ENCODE measurements around the gene EEIG1.
"Not testable (repeated sequence)": the region's sequence is repeated elsewhere in the genome, so short reads cannot be mapped to it uniquely, and the experiment has no call there.

The EEIG1 gene

GRCh38 chr9:127980706-127981558 lies at the start of gene EEIG1:
Gene EEIG1 (minus strand): TSS chr9:127980989. CDS start chr9:127980137, 852 bp downstream.
- Histone ChIP-seq H3K27me3 (ENCODE audit: control insufficient read depth, insufficient read depth, low read length) (no peaks in the 10 kb centered on the region), H3K4me1 (ENCODE audit: control insufficient read depth, insufficient read depth, low read length) (peaks cover 16% of the 10 kb centered on the region), H3K4me3 (ENCODE audit: low read depth, low read length) (peak within 1 kb of the TSS; percentile 93), H3K9me3 (ENCODE audit: control insufficient read depth, insufficient read depth, low read length) (no peaks in the 10 kb centered on the region), H3K36me3 (ENCODE audit: control insufficient read depth, insufficient read depth, low read length) (no peaks in the 10 kb centered on the region), H3K9ac (ENCODE audit: low read depth, low read length) (peak within 1 kb of the TSS; percentile 90)

GRCh38 chr9:128027705-128028104 lies 46.9 kb upstream of the EEIG1 start:
- Histone ChIP-seq H3K9me3 (ENCODE audit: control insufficient read depth, insufficient read depth, low read length) (no peaks in the 10 kb centered on the region), H3K4me3 (ENCODE audit: low read depth, low read length) (no peak overlapping the region), H3K27me3 (ENCODE audit: control insufficient read depth, insufficient read depth, low read length) (no peaks in the 10 kb centered on the region), H3K4me1 (ENCODE audit: control insufficient read depth, insufficient read depth, low read length) (no peaks in the 10 kb centered on the region), H3K36me3 (ENCODE audit: control insufficient read depth, insufficient read depth, low read length) (no peaks in the 10 kb centered on the region), H3K9ac (ENCODE audit: low read depth, low read length) (no peak overlapping the region)

GRCh38 chr9:128026773-128027541 lies 46.2 kb upstream of the EEIG1 start:
- no peak overlapping the region for H3K9ac ChIP-seq (ENCODE audit: low read depth, low read length)

GRCh38 chr9:128026255-128026772 lies 45.5 kb upstream of the EEIG1 start:
- Histone ChIP-seq H3K9me3 (ENCODE audit: control insufficient read depth, insufficient read depth, low read length) (no peaks in the 10 kb centered on the region), H3K36me3 (ENCODE audit: control insufficient read depth, insufficient read depth, low read length) (no peaks in the 10 kb centered on the region), H3K4me1 (ENCODE audit: control insufficient read depth, insufficient read depth, low read length) (no peaks in the 10 kb centered on the region), H3K9ac (ENCODE audit: low read depth, low read length) (no peak overlapping the region), H3K4me3 (ENCODE audit: low read depth, low read length) (no peak overlapping the region), H3K27me3 (ENCODE audit: control insufficient read depth, insufficient read depth, low read length) (no peaks in the 10 kb centered on the region)

More at GRCh38 chr9:128026773-128027541, 46.2 kb upstream of the EEIG1 start:
- no peaks in the 10 kb centered on the region for H3K9me3 ChIP-seq (ENCODE audit: control insufficient read depth, insufficient read depth, low read length)
- H3K27me3 ChIP-seq (ENCODE audit: control insufficient read depth, insufficient read depth, low read length), result no peaks in the 10 kb centered on the region
- H3K4me1 ChIP-seq (ENCODE audit: control insufficient read depth, insufficient read depth, low read length), result no peaks in the 10 kb centered on the region
- no peak overlapping the region for H3K4me3 ChIP-seq (ENCODE audit: low read depth, low read length)
- H3K36me3 ChIP-seq (ENCODE audit: control insufficient read depth, insufficient read depth, low read length), result no peaks in the 10 kb centered on the region

GRCh38 chr9:128025736-128026135 lies 44.9 kb upstream of the EEIG1 start:
- H3K4me1 ChIP-seq (ENCODE audit: control insufficient read depth, insufficient read depth, low read length), result no peaks in the 10 kb centered on the region
- no peak overlapping the region for H3K9ac ChIP-seq (ENCODE audit: low read depth, low read length)
- H3K4me3 ChIP-seq (ENCODE audit: low read depth, low read length), result no peak overlapping the region

DNA sequence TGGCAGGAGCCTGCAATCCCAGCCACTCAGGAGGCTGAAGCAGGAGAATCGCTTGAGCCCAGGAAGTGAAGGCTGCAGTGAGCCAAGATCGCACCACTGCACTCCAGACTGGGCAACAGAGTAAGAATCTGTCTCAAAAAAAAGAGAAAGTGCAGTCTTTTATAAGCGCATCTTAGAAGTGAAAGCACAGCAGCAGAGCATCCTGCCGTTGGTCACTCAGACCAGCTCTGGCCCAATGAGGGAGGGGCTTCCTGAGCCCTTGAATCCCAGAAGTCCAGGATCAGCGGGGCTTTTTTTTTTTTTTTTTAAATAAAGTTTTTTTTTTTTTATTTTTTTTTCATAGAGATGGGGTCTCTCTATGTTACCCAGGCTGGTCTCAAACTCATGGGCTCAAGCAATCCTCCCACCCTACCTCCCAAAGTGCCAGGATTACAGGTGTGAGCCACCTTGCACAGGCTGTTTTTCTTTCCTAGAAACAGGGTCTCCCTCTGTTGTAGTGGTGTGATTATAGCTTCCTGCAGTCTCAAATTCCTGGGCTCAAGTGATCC lies 44.0 kb upstream of the EEIG1 start:
- Histone ChIP-seq H3K4me3 (ENCODE audit: low read depth, low read length) (no peak overlapping the region), H3K9ac (ENCODE audit: low read depth, low read length) (no peak overlapping the region), H3K4me1 (ENCODE audit: control insufficient read depth, insufficient read depth, low read length) (no peaks in the 10 kb centered on the region), H3K9me3 (ENCODE audit: control insufficient read depth, insufficient read depth, low read length) (no peaks in the 10 kb centered on the region), H3K36me3 (ENCODE audit: control insufficient read depth, insufficient read depth, low read length) (no peaks in the 10 kb centered on the region), H3K27me3 (ENCODE audit: control insufficient read depth, insufficient read depth, low read length) (no peaks in the 10 kb centered on the region)

More at GRCh38 chr9:128025736-128026135, 44.9 kb upstream of the EEIG1 start:
- Histone ChIP-seq H3K36me3 (ENCODE audit: control insufficient read depth, insufficient read depth, low read length) (no peaks in the 10 kb centered on the region), H3K9me3 (ENCODE audit: control insufficient read depth, insufficient read depth, low read length) (no peaks in the 10 kb centered on the region), H3K27me3 (ENCODE audit: control insufficient read depth, insufficient read depth, low read length) (no peaks in the 10 kb centered on the region)

- H3K4me1 ChIP-seq (ENCODE audit: control insufficient read depth, insufficient read depth, low read length); H3K27me3 ChIP-seq (ENCODE audit: control insufficient read depth, insufficient read depth, low read length); H3K4me3 ChIP-seq (ENCODE audit: low read depth, low read length); H3K9ac ChIP-seq (ENCODE audit: low read depth, low read length); H3K9me3 ChIP-seq (ENCODE audit: control insufficient read depth, insufficient read depth, low read length); H3K36me3 ChIP-seq (ENCODE audit: control insufficient read depth, insufficient read depth, low read length): not testable (repeated sequence)
These were observed 42.9 kb upstream of the EEIG1 start for GRCh38 chr9:128023671-128024070.

- Histone ChIP-seq H3K4me1 (ENCODE audit: control insufficient read depth, insufficient read depth, low read length) (no peaks in the 10 kb centered on the region), H3K4me3 (ENCODE audit: low read depth, low read length) (no peak overlapping the region), H3K9me3 (ENCODE audit: control insufficient read depth, insufficient read depth, low read length) (no peaks in the 10 kb centered on the region), H3K9ac (ENCODE audit: low read depth, low read length) (no peak overlapping the region), H3K36me3 (ENCODE audit: control insufficient read depth, insufficient read depth, low read length) (no peaks in the 10 kb centered on the region), H3K27me3 (ENCODE audit: control insufficient read depth, insufficient read depth, low read length) (no peaks in the 10 kb centered on the region)
These were observed 42.1 kb upstream of the EEIG1 start for GRCh38 chr9:128022886-128023285.

GRCh38 chr9:128021098-128021497 lies 40.3 kb upstream of the EEIG1 start:
- H3K36me3 ChIP-seq (ENCODE audit: control insufficient read depth, insufficient read depth, low read length), result no peaks in the 10 kb centered on the region
- no peak overlapping the region for H3K4me3 ChIP-seq (ENCODE audit: low read depth, low read length)
- H3K9me3 ChIP-seq (ENCODE audit: control insufficient read depth, insufficient read depth, low read length), result no peaks in the 10 kb centered on the region
- H3K27me3 ChIP-seq (ENCODE audit: control insufficient read depth, insufficient read depth, low read length), result no peaks in the 10 kb centered on the region
- no peak overlapping the region for H3K9ac ChIP-seq (ENCODE audit: low read depth, low read length)
- H3K4me1 ChIP-seq (ENCODE audit: control insufficient read depth, insufficient read depth, low read length), result no peaks in the 10 kb centered on the region

DNA sequence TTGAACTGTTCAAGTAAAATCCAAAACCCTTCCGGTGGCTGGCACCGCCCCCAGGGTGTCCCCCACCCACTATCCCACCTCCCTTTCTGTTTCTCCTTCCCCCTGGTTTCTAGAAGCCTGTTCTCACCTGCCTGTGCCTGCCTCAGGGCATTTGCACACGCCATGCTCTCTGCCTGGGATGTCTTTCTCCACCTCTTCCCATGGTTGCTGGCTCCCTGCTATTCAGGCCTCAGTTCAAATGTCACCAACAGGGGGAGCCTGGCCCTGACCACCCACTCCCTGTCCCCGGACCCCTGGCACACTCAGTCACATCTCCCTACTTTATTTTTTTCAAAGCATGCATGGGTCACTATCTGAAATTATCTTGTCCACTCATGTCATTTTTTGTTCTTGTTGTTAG lies 39.9 kb upstream of the EEIG1 start:
- H3K36me3 ChIP-seq (ENCODE audit: control insufficient read depth, insufficient read depth, low read length), result no peaks in the 10 kb centered on the region
- no peaks in the 10 kb centered on the region for H3K9me3 ChIP-seq (ENCODE audit: control insufficient read depth, insufficient read depth, low read length)
- no peak overlapping the region for H3K4me3 ChIP-seq (ENCODE audit: low read depth, low read length)
- H3K4me1 ChIP-seq (ENCODE audit: control insufficient read depth, insufficient read depth, low read length), result no peaks in the 10 kb centered on the region
- no peaks in the 10 kb centered on the region for H3K27me3 ChIP-seq (ENCODE audit: control insufficient read depth, insufficient read depth, low read length)
- H3K9ac ChIP-seq (ENCODE audit: low read depth, low read length), result no peak overlapping the region

- no peak overlapping the region for H3K9ac ChIP-seq (ENCODE audit: low read depth, low read length)
- no peaks in the 10 kb centered on the region for H3K9me3 ChIP-seq (ENCODE audit: control insufficient read depth, insufficient read depth, low read length)
- no peaks in the 10 kb centered on the region for H3K36me3 ChIP-seq (ENCODE audit: control insufficient read depth, insufficient read depth, low read length)
- H3K4me3 ChIP-seq (ENCODE audit: low read depth, low read length), result no peak overlapping the region
- H3K27me3 ChIP-seq (ENCODE audit: control insufficient read depth, insufficient read depth, low read length), result no peaks in the 10 kb centered on the region
- no peaks in the 10 kb centered on the region for H3K4me1 ChIP-seq (ENCODE audit: control insufficient read depth, insufficient read depth, low read length)
These were observed 34.9 kb upstream of the EEIG1 start for GRCh38 chr9:128015696-128016095.
